Endothelial cell of umbilical vein (primary cell): ENCODE measurements around the gene SCYGR7. TPM values are rescaled to one million over a fixed set of nuclear protein-coding genes. Genes with fewer than 3 reads are reported as not detected.

Experiments used
- BruUV-seq: library from RNA; stranded (reverse); fragments of 400-500 nt; replicated peaks from 2 replicates; lab custom pipeline; 2021; lab: Mats Ljungman, UMichigan
- CTCF ChIA-PET: fragments of 300-600, 350-600 bp; sonication (Branson Sonifier 250); formaldehyde crosslinking; loops from one replicate; lab custom pipeline; 2021; ENCODE audit warnings: antibody characterized with exemption, inconsistent platforms; lab: Charles Lee
- POLR2A ChIA-PET: fragments of 300-600, 350-600 bp; sonication (Branson Sonifier 250); formaldehyde crosslinking; loops from one replicate; lab custom pipeline; 2021; ENCODE audit warnings: antibody characterized with exemption, inconsistent platforms; lab: Charles Lee
- DNase-seq: peaks from one replicate; pipeline ENCODE4 v3.0.0-alpha.2; 2011; ENCODE audit warnings: low read depth, low spot score
- FAIRE-seq: peaks from 2 replicates; lab custom pipeline; 2011; peaks lifted over from hg19 to GRCh38; lab: Jason Lieb, UNC
- H2AFZ ChIP-seq: 2 replicates; pipeline ENCODE4 v1.6.0; 2012; ENCODE audit warnings: low read depth, low read length, control low read depth, inconsistent platforms
- H3K27ac ChIP-seq: 2 replicates; pipeline ENCODE4 v1.5.1; 2011; ENCODE audit warnings: low read depth, mild to moderate bottlenecking, control low read depth, low read length, moderate library complexity; ENCODE audit not compliant: insufficient read depth
- H3K27me3 ChIP-seq, 2 experiments: 2 replicates each; pipeline versions ENCODE4 v1.6.0 to v1.6.1; 2011; ENCODE audit warnings: low read length in 2 of 2, mixed read lengths in 1 of 2; ENCODE audit not compliant: control insufficient read depth in 2 of 2, insufficient read depth in 2 of 2
- H3K36me3 ChIP-seq, 2 experiments: 2 replicates in 1 of 2; 3 replicates in 1 of 2; pipeline ENCODE4 v1.5.1; 2011; ENCODE audit warnings: low read length in 2 of 2, mild to moderate bottlenecking in 1 of 2, moderate library complexity in 1 of 2; ENCODE audit not compliant: control insufficient read depth in 2 of 2, insufficient read depth in 2 of 2; ENCODE audit errors: extremely low read depth in 1 of 2
- H3K4me1 ChIP-seq: 3 replicates; pipeline ENCODE4 v1.5.1; 2011; ENCODE audit warnings: mild to moderate bottlenecking, low read length; ENCODE audit not compliant: control insufficient read depth, insufficient read depth; ENCODE audit errors: extremely low read depth
- H3K4me2 ChIP-seq: 2 replicates; pipeline ENCODE4 v1.6.1; 2011; ENCODE audit warnings: low read length, control low read depth, mixed read lengths; ENCODE audit not compliant: insufficient read depth
- H3K4me3 ChIP-seq, 3 experiments: fragments of 200-600 bp in 1 of 3; sonication (generic), shearing (Covaris generic) in 1 of 3; replicated peaks in 1 of 3; 2 replicates each; pipeline ENCODE4 v1.5.1; 2011 to 2016; ENCODE audit warnings: control low read depth in 3 of 3, low read length in 3 of 3, mild to moderate bottlenecking in 2 of 3, inconsistent platforms in 1 of 3, low read depth in 1 of 3, moderate library complexity in 1 of 3; ENCODE audit not compliant: insufficient read depth in 1 of 3
- H3K79me2 ChIP-seq: 2 replicates; pipeline ENCODE4 v1.6.0; 2012; ENCODE audit warnings: low read length, inconsistent platforms; ENCODE audit not compliant: control insufficient read depth, insufficient read depth
- H3K9ac ChIP-seq: replicated peaks from 2 replicates; pipeline ENCODE3; 2011; ENCODE audit warnings: low read length, control low read depth; ENCODE audit not compliant: insufficient read depth; ENCODE audit errors: extremely low read depth
- H3K9me1 ChIP-seq: replicated peaks from 3 replicates; pipeline ENCODE4 v1.6.0; 2011; ENCODE audit warnings: mild to moderate bottlenecking, low read length; ENCODE audit not compliant: control insufficient read depth, insufficient read depth; ENCODE audit errors: extremely low read depth
- H3K9me3 ChIP-seq: replicated peaks from 2 replicates; pipeline ENCODE4 v1.5.1; 2012; ENCODE audit warnings: low read length, inconsistent platforms; ENCODE audit not compliant: control insufficient read depth, insufficient read depth
- H4K20me1 ChIP-seq: replicated peaks from 2 replicates; pipeline ENCODE3; 2011; ENCODE audit warnings: mild to moderate bottlenecking, low read length; ENCODE audit not compliant: control insufficient read depth, insufficient read depth; ENCODE audit errors: extremely low read depth
- CTCF ChIP-seq, 2 donors: IDR thresholded peaks; 1 replicate in 1 of 2; 2 replicates in 1 of 2; pipeline ENCODE4 v1.5.1; 2011; ENCODE audit warnings: low read length in 2 of 2, mild to moderate bottlenecking in 2 of 2, moderate library complexity in 2 of 2, control low read depth in 1 of 2, inconsistent platforms in 1 of 2, low read depth in 1 of 2; ENCODE audit not compliant: insufficient read depth in 1 of 2; ENCODE audit errors: extremely low read depth in 1 of 2
- EZH2 ChIP-seq: IDR thresholded peaks from 2 replicates; pipeline ENCODE4 v1.6.1; 2012; ENCODE audit warnings: borderline replicate concordance, low read depth, mild to moderate bottlenecking, moderate library complexity, low read length, inconsistent platforms; ENCODE audit not compliant: severe bottlenecking
- FOS ChIP-seq: IDR thresholded peaks from 2 replicates; pipeline ENCODE4 v1.6.1; 2011; ENCODE audit warnings: mild to moderate bottlenecking, low read length, moderate library complexity, borderline replicate concordance; ENCODE audit not compliant: insufficient read depth
- GATA2 ChIP-seq: IDR thresholded peaks from 2 replicates; pipeline ENCODE4 v1.7.0; 2011; ENCODE audit warnings: low read depth, mild to moderate bottlenecking, moderate library complexity, mixed read lengths, low read length; ENCODE audit not compliant: insufficient read length, insufficient read depth
- JUN ChIP-seq: IDR thresholded peaks from 2 replicates; pipeline ENCODE4 v1.6.1; 2011; ENCODE audit warnings: borderline replicate concordance, low read depth; ENCODE audit not compliant: insufficient read length, insufficient read depth
- MYC ChIP-seq: IDR thresholded peaks from one replicate; pipeline ENCODE4 v1.6.1; 2011; ENCODE audit warnings: mild to moderate bottlenecking, low read depth, low read length
- POLR2A ChIP-seq: IDR thresholded peaks from 2 replicates; pipeline ENCODE4 v1.6.1; 2012; ENCODE audit warnings: low read depth, mild to moderate bottlenecking, control low read depth, low read length
- POLR2AphosphoS5 ChIP-seq: IDR thresholded peaks from 2 replicates; pipeline ENCODE4 v1.6.1; 2012; ENCODE audit warnings: low read depth, mild to moderate bottlenecking, control low read depth, low read length, moderate library complexity; ENCODE audit not compliant: insufficient read depth
- dilution Hi-C: fragments of 300-500 bp; cut with MboI; formaldehyde crosslinking; loops from one replicate; pipeline ENCODE4 v1.15.0; 2019; ENCODE audit warnings: low sequenced_read_pairs; ENCODE audit not compliant: extremely low pct_ligation_motif_present
- intact Hi-C: fragments of 100-400 bp; cut with micrococcal nuclease; formaldehyde crosslinking; loops from one replicate; pipeline ENCODE4 v1.10.0; 2022
- polyA plus RNA-seq, 4 experiments: library from polyadenylated mRNA; depleted of rRNA in 3 of 4; stranded (reverse) in 3 of 4; unstranded in 1 of 4; fragments of >200 nt; gene quantifications; 2 replicates each; pipeline versions ENCODE4 v1.2.1 to v1.2.3, GENCODE V29; 2011 to 2012; ENCODE audit warnings: missing spikeins in 1 of 4
- small RNA-seq: library from RNA; depleted of rRNA; stranded (forward); fragments of <200 nt; gene quantifications from one replicate; pipeline ENCODE3, GENCODE V24; 2012; ENCODE audit warnings: low replicate concordance, low read depth; ENCODE audit not compliant: insufficient read depth, insufficient read length
- total RNA-seq: library from RNA; stranded (reverse); gene quantifications from 2 replicates; pipeline ENCODE4 v1.2.3, GENCODE V29; 2021
- TF ChIP-seq, protein P1 (sequence below): IDR thresholded peaks from 2 replicates; pipeline ENCODE4 v1.6.1; 2011; ENCODE audit not compliant: insufficient read depth, insufficient read length

Gene SCYGR7
- total and polyA plus RNA-seq, 2 donors (not counting 3 experiments of a cell fraction or from before 2014, with no cell fraction given) = not detected

DNA sequence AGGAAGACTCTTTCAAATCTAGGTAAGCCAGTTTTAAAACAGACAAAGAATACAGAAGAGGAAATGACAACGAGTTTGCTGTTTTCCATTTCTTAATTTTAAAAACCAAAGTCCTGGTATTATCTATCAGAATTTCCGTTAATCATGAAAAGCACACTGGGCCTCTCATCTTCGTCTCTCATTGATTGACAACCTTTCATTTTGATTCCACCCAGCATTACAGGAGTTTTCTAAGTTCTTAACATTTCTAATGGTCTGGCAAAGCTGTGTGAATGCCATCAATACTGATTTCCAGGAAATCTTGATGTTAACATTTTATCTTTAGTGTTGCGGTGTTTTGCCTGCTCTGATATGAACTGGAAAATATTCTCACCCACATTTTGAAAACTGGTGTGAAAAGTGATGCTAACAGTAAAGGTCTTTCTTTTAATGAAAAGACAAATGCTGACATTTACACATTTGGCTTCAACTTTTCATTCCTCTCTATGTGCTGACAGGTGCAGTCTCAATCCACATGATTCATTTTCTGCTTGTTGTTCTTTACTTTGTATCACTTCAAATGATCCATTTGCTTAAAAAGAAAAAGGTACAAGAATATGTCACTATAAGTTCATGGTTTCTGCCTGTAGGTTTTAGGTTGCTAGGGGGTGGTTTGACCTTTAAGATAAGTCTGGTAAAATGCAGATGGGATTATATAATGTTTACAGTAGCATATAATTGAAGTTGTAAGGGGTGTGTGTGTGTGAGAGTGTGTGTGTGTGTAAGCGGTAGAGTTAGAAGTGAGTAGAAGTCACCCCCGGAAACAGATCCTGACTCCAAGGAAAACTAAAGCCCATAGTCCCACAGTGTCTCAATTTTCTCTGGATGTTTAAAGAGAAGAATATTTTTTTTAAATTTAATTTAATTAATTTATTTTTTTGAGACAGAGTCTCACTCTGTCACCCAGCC lies 47.0 kb downstream of the SCYGR7 start:
- ChIA-PET POLR2A (no interaction called here), CTCF (interaction anchor here (0.8 to 4.0 kb wide), 12 partner anchors 9 to 122 kb away, joined by 3 to 69 read pairs (median 4); partner anchors contain the start of gene DAW1)
- no peaks in the 10 kb centered on the region for H3K27me3 ChIP-seq
- H3K9me3 ChIP-seq = no peaks in the 10 kb centered on the region
- no peak overlapping the region for H3K9ac ChIP-seq
- no peak for TF ChIP-seq CTCF (IDR thresholded peaks at IDR 0.05; ENCODE audit: extremely low read depth in 1 of 2, insufficient read depth in 1 of 2, low read depth in 1 of 2, low read length in 2 of 2)
- no peak for TF ChIP-seq EZH2
- no peak for TF ChIP-seq JUN
- no peak for TF ChIP-seq POLR2A
- no peak for TF ChIP-seq FOS
- no peak for TF ChIP-seq GATA2
- TF ChIP-seq POLR2AphosphoS5 = no peak
- TF ChIP-seq, protein P1, sequence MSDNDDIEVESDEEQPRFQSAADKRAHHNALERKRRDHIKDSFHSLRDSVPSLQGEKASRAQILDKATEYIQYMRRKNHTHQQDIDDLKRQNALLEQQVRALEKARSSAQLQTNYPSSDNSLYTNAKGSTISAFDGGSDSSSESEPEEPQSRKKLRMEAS = no peak
- TF ChIP-seq MYC = no peak
- dilution Hi-C loops = no loop called here
- H3K4me1 ChIP-seq = no peaks in the 10 kb centered on the region
- BruUV-seq = no TSS peak
- intact Hi-C loops = loop anchor here (1.0 to 2.0 kb wide), 3 partner anchors 44 to 109 kb away; no protein-coding TSS in a partner anchor
- no peaks in the 10 kb centered on the region for H3K36me3 ChIP-seq
- no peaks in the 10 kb centered on the region for H4K20me1 ChIP-seq
- H3K9me1 ChIP-seq = no peaks in the 10 kb centered on the region
- H3K4me3 ChIP-seq = no peak overlapping the region
- no peak for DNase-seq
- H3K4me2 ChIP-seq = no peak overlapping the region
- no peak overlapping the region for H3K27ac ChIP-seq
- no peak for FAIRE-seq
- H2AFZ ChIP-seq = peak overlapping the region; percentile 16
- no peaks in the 10 kb centered on the region for H3K79me2 ChIP-seq

Small RNAs within 50 kb of the gene (small RNA-seq; reads per million reads assigned to genes)
- not detected for gene RNA5SP121
- gene SNRPGP8 = not detected

Other genes starting within 250 kb of the SCYGR7 start
- gene SCYGR2, start 129.4 kb upstream of the SCYGR7 start, total RNA-seq = not detected in 2 replicates
- gene SCYGR2, start 129.4 kb upstream of the SCYGR7 start, polyA plus RNA-seq = not detected in 2 replicates
- not detected in 2 replicates for gene SCYGR3, start 113.5 kb upstream of the SCYGR7 start, total RNA-seq
- not detected in 2 replicates for gene SCYGR3, start 113.5 kb upstream of the SCYGR7 start, polyA plus RNA-seq
- not detected in 2 replicates for gene SCYGR4, start 110.8 kb upstream of the SCYGR7 start, total RNA-seq
- gene SCYGR4, start 110.8 kb upstream of the SCYGR7 start, polyA plus RNA-seq = not detected in 2 replicates
- not detected in 2 replicates for gene SCYGR5, start 61.5 kb upstream of the SCYGR7 start, total RNA-seq
- not detected in 2 replicates for gene SCYGR5, start 61.5 kb upstream of the SCYGR7 start, polyA plus RNA-seq
- gene SLC19A3, start 10.3 kb upstream of the SCYGR7 start, total RNA-seq = not detected in 2 replicates
- 0.01 and 0.13 TPM in 2 replicates for gene SLC19A3, start 10.3 kb upstream of the SCYGR7 start, polyA plus RNA-seq
- not detected in 2 replicates for gene SCYGR6, start 3.6 kb upstream of the SCYGR7 start, total RNA-seq
- gene SCYGR6, start 3.6 kb upstream of the SCYGR7 start, polyA plus RNA-seq = not detected in 2 replicates
- not detected in 2 replicates for gene SCYGR8, start 17.6 kb downstream of the SCYGR7 start, total RNA-seq
- not detected in 2 replicates for gene SCYGR8, start 17.6 kb downstream of the SCYGR7 start, polyA plus RNA-seq
- 0.53 TPM in 1 of 2 replicates, not detected in the other for gene CCL20, start 85.5 kb downstream of the SCYGR7 start, total RNA-seq
- gene CCL20, start 85.5 kb downstream of the SCYGR7 start, polyA plus RNA-seq = 0.16 and 0.32 TPM in 2 replicates
- gene DAW1, start 143.3 kb downstream of the SCYGR7 start, total RNA-seq = 2.0 and 3.2 TPM in 2 replicates
- 0.75 and 1.2 TPM in 2 replicates for gene DAW1, start 143.3 kb downstream of the SCYGR7 start, polyA plus RNA-seq